ENCODE data around the gene XRN2.

XRN2 gene

GRCh38 chr20:21303061-21303871 lies at the start of gene XRN2:
TSS of gene XRN2 (plus strand) at chr20:21303331. CDS start at chr20:21303399, 68 bp downstream.
- TF ChIP-seq JUND (IDR thresholded peaks at IDR 0.05; ENCODE audit: low read depth), result peak; percentile 43; the same call in 1 of the 2 replicates
- in situ Hi-C loops (cut with HindIII; ENCODE audit: low pct_unique_long_range_greater_than_20kb, low sequenced_read_pairs), result no loop called here
- peak; percentile 87 to 96 for DNase-seq (ENCODE audit: low read depth in 1 of 2, low spot score in 1 of 2)

- in situ Hi-C loops (cut with HindIII; ENCODE audit: low pct_unique_long_range_greater_than_20kb, low sequenced_read_pairs), result no loop called here
- TF ChIP-seq JUND (IDR thresholded peaks at IDR 0.05; ENCODE audit: low read depth), result no peak
- no peak for DNase-seq (ENCODE audit: low read depth in 1 of 2, low spot score in 1 of 2)
Measured at GRCh38 chr20:21257192-21257591, 45.9 kb upstream of the XRN2 start.

- in situ Hi-C loops (cut with HindIII; ENCODE audit: low pct_unique_long_range_greater_than_20kb, low sequenced_read_pairs), result no loop called here
- DNase-seq (ENCODE audit: low read depth in 1 of 2, low spot score in 1 of 2), result no peak
- TF ChIP-seq JUND (IDR thresholded peaks at IDR 0.05; ENCODE audit: low read depth), result no peak
Measured at GRCh38 chr20:21258411-21258810, 44.7 kb upstream of the XRN2 start.

- DNase-seq (ENCODE audit: low read depth in 1 of 2, low spot score in 1 of 2), result no peak
- in situ Hi-C loops (cut with HindIII; ENCODE audit: low pct_unique_long_range_greater_than_20kb, low sequenced_read_pairs), result no loop called here
- TF ChIP-seq JUND (IDR thresholded peaks at IDR 0.05; ENCODE audit: low read depth), result no peak
Measured at GRCh38 chr20:21259346-21259745, 43.8 kb upstream of the XRN2 start.

GRCh38 chr20:21262812-21263211 lies 40.3 kb upstream of the XRN2 start:
- no peak for TF ChIP-seq JUND (IDR thresholded peaks at IDR 0.05; ENCODE audit: low read depth)
- DNase-seq (ENCODE audit: low read depth in 1 of 2, low spot score in 1 of 2), result peak in 1 of 2 experiments; percentile 37
- in situ Hi-C loops (cut with HindIII; ENCODE audit: low pct_unique_long_range_greater_than_20kb, low sequenced_read_pairs), result no loop called here

- in situ Hi-C loops (cut with HindIII; ENCODE audit: low pct_unique_long_range_greater_than_20kb, low sequenced_read_pairs), result no loop called here
- DNase-seq (ENCODE audit: low read depth in 1 of 2, low spot score in 1 of 2), result no peak
- no peak for TF ChIP-seq JUND (IDR thresholded peaks at IDR 0.05; ENCODE audit: low read depth)
Measured at GRCh38 chr20:21265261-21266190, 37.6 kb upstream of the XRN2 start.

GRCh38 chr20:21266191-21266536 lies 37.0 kb upstream of the XRN2 start:
- TF ChIP-seq JUND (IDR thresholded peaks at IDR 0.05; ENCODE audit: low read depth), result no peak
- in situ Hi-C loops (cut with HindIII; ENCODE audit: low pct_unique_long_range_greater_than_20kb, low sequenced_read_pairs), result no loop called here
- DNase-seq (ENCODE audit: low read depth in 1 of 2, low spot score in 1 of 2), result no peak

- TF ChIP-seq JUND (IDR thresholded peaks at IDR 0.05; ENCODE audit: low read depth), result no peak
- in situ Hi-C loops (cut with HindIII; ENCODE audit: low pct_unique_long_range_greater_than_20kb, low sequenced_read_pairs), result no loop called here
- DNase-seq (ENCODE audit: low read depth in 1 of 2, low spot score in 1 of 2), result no peak
Measured at GRCh38 chr20:21269772-21270171, 33.4 kb upstream of the XRN2 start.

GRCh38 chr20:21270806-21271205 lies 32.3 kb upstream of the XRN2 start:
- no peak for TF ChIP-seq JUND (IDR thresholded peaks at IDR 0.05; ENCODE audit: low read depth)
- in situ Hi-C loops (cut with HindIII; ENCODE audit: low pct_unique_long_range_greater_than_20kb, low sequenced_read_pairs), result no loop called here
- no peak for DNase-seq (ENCODE audit: low read depth in 1 of 2, low spot score in 1 of 2)

GRCh38 chr20:21272279-21272678 lies 30.9 kb upstream of the XRN2 start:
- DNase-seq (ENCODE audit: low read depth in 1 of 2, low spot score in 1 of 2), result no peak
- TF ChIP-seq JUND (IDR thresholded peaks at IDR 0.05; ENCODE audit: low read depth), result no peak
- in situ Hi-C loops (cut with HindIII; ENCODE audit: low pct_unique_long_range_greater_than_20kb, low sequenced_read_pairs), result no loop called here

- no peak for TF ChIP-seq JUND (IDR thresholded peaks at IDR 0.05; ENCODE audit: low read depth)
- in situ Hi-C loops (cut with HindIII; ENCODE audit: low pct_unique_long_range_greater_than_20kb, low sequenced_read_pairs), result no loop called here
- no peak for DNase-seq (ENCODE audit: low read depth in 1 of 2, low spot score in 1 of 2)
Measured at GRCh38 chr20:21272679-21273078, 30.5 kb upstream of the XRN2 start.

- TF ChIP-seq JUND (IDR thresholded peaks at IDR 0.05; ENCODE audit: low read depth), result no peak
- in situ Hi-C loops (cut with HindIII; ENCODE audit: low pct_unique_long_range_greater_than_20kb, low sequenced_read_pairs), result no loop called here
- no peak for DNase-seq (ENCODE audit: low read depth in 1 of 2, low spot score in 1 of 2)
Measured at GRCh38 chr20:21273755-21274386, 29.3 kb upstream of the XRN2 start.
